NCI-H1417 (cell line): ENCODE results near the gene PUS7L.
A peak's percentile ranks its signal among the peaks of the same experiment; 100 is the strongest.
"Not testable (repeated sequence)": the region's sequence is repeated elsewhere in the genome, so short reads cannot be mapped to it uniquely, and the experiment has no call there.

Experiments used
- DNase-seq, 3 experiments: peaks; one replicate each; lab custom pipeline; 2025; lab: John Stamatoyannopoulos, UW

The PUS7L gene, protein sequence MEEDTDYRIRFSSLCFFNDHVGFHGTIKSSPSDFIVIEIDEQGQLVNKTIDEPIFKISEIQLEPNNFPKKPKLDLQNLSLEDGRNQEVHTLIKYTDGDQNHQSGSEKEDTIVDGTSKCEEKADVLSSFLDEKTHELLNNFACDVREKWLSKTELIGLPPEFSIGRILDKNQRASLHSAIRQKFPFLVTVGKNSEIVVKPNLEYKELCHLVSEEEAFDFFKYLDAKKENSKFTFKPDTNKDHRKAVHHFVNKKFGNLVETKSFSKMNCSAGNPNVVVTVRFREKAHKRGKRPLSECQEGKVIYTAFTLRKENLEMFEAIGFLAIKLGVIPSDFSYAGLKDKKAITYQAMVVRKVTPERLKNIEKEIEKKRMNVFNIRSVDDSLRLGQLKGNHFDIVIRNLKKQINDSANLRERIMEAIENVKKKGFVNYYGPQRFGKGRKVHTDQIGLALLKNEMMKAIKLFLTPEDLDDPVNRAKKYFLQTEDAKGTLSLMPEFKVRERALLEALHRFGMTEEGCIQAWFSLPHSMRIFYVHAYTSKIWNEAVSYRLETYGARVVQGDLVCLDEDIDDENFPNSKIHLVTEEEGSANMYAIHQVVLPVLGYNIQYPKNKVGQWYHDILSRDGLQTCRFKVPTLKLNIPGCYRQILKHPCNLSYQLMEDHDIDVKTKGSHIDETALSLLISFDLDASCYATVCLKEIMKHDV

DNA sequence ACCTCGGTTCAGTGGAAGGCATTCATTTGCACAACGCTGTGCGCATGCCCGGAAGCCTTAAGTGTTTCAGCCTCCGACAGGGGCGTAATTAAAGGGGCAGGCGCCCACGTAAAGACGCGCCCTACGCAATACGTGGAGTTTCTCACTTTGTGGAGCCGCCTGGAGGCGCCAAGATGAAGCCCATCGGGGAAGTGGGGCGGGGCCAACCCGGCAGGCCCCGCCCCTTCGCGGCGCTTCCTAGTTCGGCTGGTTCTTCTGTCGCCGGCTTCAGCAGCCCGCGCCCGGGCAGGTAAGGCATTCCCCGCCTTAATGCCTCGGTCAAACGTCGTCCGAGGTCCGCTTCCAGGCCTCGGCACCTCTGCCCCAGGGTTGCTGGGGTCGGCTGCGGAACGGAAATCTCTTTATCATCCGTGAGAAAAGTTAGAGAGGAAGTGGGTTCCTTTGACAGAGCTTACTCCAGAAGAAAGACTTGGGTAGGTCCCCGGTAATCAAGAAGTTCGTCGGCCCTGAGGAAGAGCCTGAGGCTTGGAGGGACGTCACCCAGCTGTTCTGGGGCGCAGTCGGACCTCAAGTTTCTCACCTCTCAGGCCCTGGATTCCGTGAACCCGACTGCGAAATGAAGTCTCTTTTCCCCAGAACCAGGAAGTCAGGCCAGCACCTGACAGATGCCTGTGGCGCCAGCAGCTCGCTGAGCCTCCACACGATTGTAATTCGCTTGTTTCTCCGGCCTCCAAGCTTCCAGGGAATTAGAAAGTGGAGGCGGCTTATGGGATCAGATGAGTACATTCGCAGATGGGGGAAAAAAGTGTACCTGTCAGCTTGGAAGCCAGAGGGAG, at the start of gene PUS7L, which contains the start of gene IRAK4:
PUS7L (minus strand) TSS at position 63 of the 836 bp plus-strand sequence. CDS start 3,545 bp downstream, outside the sequence.
IRAK4 (plus strand) TSS at position 224 of the 836 bp plus-strand sequence. CDS start 9,161 bp downstream, outside the sequence.
- DNase-seq: peak; percentile 92 to 99 (median 97)

DNA sequence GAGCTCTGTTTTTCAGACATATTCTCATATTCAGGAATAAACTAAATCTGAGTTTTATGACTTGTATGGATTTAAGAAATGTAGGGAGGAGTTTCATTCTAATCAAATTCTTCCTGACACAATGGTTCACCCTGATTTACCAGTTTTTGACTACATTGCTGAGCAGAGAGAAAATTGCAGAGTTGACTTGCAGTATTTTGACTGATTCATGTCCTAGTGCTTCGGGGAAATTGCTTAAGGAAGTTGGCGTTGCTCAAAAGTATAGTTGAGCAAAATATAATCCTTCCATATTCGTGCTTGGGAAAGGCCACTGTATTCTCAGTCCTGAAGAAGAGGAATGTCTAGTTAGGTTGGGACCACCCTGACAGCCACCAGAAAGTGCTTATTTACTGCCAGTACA, 48.8 kb upstream of the PUS7L start:
- DNase-seq: no peak

DNA sequence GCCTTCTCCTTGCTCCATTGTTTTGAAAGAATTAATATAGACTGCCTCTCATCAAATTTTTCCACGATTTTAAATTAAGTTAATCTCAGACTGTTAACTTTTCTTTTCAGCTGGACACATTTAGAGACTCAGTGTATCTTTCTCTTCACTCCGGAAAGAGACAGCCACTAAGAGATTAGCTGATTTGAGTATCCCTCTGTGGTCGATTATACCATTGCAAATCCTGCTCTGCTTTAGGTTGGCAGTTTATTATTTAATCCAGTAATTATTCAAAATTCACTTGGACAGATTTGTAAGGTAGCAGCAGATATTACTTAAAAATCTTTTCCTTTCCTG, 48.1 kb upstream of the PUS7L start:
- peak in 1 of 3 experiments; percentile 76 for DNase-seq

DNA sequence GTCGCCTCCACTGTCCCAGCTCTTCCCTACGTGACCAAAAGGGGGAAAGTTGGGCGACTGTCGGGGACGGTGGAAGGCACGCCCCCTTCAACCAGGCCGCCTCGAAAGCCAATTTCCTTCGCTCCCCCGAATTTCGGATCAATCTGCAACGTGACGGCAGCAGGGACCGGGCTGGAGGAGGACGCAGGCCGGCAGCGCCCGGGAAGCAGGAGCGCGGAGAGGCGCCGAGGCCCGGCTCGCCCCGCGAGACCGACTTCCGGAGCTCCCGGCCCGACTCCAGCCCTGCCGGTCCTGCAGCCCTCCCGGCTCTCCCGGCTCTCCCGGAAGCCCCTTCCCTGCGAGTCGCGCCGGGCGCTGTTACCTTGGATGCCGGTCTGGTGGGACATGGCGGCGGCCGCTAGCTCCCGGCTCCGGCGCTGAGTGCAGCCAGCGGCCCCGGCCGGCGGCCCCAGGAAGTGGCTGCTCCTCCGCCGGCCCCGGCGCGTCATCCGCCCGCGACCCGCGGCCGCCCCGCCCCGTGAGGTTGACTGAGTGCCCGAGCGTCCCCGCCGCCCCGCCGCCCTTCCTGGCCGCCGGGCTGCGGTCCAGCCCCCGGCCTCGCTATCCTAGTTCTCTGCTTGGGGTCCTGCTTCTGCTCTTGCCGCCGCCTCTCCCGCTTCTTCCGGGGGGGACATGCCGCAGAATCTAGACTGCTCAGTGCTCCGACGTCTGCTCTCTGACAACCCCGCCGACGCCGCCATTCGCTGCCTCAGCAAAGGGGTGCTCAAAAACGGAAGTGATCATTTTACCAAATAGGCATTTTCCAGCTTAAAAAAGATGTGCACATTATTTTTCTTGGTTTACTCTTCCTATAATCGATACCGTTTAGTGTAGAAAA, 47.5 kb upstream of the PUS7L start, which contains the start of gene TWF1:
TWF1 (minus strand) TSS at position 458 of the 877 bp plus-strand sequence; CDS start at position 386, 72 bp downstream.
- peak; percentile 83 to 92 (median 91) for DNase-seq

DNA sequence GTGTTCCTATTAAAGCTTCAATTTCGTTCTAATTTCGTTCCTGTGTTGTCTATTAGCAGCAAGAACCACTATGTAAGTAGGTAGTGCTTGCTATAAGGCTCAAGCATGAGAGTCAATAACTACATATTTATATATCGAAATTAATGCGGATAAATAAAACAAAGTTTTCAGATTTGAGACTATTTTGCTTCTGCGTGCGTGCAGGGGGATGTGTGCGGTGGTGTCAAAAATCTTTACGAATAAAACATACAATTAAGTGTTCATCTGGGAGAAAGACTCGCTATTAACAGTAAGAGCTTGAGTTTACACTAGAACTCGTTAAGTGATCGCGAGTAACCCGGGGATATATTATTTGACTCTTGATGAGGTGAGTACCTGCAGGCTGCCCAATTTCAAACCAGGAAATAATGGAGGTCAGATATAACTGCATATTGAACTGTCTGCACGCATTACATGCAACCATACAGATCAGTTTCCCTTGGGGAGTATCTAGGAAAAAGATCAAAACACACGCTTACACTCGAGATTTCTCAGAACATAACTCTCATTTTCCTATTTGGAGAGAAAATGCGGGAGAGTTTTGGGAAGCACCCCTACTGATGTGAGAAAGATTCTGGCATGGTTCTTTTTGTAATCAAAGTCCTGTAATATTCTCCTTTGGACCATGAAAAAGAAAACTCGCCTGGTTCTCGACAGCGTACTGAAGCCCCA, 46.7 kb upstream of the PUS7L start:
- DNase-seq: peak; percentile 56 to 86 (median 77)

DNA sequence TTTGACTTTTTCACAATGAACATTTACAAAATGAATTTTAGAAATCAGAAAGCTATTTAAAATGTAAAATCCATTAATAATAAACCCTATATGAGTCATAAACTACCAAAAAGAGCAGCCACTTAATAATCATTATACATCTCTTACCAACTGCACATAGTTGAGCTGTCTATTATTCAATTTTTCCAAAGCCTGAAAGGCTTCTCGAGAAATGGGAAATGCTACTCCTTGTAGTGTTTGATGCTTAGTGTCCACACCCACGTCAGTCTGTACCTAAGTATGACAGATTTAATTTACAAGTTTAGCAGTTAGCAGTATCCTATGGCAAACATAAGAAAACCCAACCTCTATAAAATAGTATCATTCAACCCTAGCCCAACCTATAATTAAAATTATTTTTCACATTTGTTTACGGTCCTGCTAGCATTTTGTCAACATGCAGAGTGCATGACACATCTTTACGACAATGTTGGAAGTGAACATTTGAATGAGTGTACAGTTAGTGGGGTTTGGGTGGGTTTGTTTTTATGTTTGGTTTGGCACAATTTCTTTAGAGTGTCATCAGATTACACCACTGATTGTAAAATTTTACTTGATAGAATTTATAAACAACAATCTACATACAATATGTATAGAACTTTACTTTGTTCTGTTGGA, 39.1 kb upstream of the PUS7L start:
- peak in 1 of 3 experiments; percentile 28 for DNase-seq

DNA sequence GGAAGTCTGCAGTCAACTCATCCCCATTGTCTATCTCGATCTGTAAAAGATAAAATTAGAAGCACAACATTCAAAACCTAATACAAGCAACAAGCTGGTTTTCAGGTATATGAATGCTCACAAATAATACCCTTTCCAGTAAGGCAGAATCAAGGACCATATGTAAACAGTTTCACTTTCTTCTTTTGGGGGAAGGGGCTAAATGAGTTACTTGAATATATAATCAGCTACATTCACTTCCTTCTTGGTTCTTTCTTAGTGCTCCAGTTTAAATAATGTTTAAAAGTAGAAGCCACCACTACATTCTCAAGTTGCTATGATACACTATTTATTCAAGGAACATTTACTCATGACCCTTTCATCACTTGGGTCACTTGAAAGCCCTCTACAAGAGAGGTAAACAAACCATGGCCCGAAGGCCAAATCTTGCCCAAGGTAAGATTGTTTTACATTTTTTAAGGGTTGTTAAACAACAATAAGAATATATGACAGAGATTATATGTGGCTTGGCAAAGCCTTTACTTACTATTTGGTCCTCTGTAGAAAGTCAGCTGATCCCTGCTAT, 37.2 kb upstream of the PUS7L start:
- peak in 2 of 3 experiments; percentile 24 to 31 for DNase-seq

DNA sequence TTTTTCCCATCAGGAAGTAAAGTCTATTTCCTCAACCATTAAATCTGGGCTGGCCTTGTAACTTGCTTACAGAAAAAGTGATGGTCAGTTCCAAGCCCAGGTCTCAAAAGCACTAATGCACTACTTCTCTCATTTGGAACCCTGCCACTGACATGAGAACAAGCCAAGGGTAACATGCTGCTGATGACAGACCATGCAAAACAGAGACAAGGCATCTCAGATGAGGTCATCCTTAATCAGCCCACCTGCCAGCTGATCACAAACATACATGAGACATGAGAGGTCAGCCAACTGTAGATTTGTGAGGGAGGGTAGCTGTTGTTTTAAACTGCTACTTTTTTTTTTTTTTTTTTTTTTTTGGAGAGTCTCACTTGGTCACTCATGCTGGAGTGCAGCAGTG, 31.4 kb upstream of the PUS7L start:
- DNase-seq: peak in 1 of 3 experiments; percentile 33

DNA sequence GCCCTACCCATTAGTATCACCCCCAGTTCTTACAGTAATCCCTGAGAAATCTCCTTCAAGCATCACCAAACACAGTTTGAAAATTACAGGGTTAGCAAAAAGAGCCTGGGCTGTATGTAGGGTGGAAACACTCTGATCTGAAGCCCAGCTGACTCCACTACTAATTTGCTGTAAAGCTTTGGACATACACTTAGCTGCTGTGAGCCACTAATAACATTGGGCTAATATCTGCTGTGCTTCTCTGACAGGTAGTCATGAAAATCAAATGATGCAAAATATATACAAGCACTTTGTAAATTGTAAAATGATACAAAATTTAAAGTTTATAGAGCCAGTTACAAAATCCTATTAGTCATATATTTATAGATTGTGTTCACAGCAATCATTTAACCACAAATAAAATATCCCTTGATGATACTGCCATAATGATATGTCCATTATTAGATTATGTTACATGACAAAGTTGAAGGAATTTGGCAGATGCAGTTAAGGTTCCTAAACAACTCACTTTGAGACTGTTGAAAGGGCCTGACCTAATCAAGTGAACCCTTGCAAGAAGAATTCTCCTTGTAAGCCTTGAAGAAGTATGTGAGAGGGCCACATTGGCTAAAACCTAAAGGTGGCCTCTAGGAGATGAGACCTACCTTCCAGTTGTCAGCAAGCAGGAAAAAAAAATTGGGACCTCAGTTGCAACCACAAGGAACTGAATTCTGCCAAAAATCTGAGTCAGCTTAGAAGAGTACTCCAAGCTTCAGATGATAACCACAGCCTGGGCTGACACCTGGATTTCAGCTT, 28.5 kb upstream of the PUS7L start:
- no peak for DNase-seq

DNA sequence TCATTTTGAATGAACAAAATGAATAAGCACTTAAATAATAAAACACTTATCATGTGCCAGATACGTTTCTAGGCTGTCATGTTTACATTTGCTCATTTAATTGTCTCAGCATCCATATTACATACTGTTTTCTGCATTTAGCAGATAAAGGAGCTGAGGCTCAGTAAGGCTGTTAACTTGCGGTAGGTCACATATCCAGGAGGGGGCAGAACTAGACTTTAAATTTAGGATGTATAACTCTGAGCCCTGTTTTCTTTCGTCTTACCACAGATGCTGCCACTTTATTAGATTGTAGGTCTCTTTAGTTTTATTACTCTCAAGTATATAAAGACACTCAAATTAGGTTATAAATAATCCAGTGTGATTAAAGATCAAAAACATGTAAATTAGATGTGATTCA, 17.9 kb upstream of the PUS7L start:
- DNase-seq: peak; percentile 7 to 69 (median 20)

DNA sequence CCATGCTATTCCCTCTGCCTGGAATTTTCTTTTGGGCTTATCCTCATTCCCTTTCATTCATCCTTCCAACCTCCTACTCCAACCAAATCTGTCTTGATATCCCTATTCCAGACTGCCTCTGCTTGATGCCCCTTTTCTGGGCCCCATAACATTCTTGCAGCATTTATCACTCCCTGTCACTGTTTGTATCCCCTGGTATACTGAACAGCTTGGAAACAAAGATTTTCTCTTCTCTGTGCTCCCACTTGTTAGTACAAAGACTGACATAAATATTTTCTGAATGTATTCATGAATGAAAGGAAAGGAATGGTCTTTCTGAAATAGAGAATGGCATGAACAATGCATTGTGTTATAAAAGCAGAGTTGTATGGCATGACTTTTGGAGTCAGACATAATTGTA, 7.7 kb upstream of the PUS7L start:
- DNase-seq: no peak

DNA sequence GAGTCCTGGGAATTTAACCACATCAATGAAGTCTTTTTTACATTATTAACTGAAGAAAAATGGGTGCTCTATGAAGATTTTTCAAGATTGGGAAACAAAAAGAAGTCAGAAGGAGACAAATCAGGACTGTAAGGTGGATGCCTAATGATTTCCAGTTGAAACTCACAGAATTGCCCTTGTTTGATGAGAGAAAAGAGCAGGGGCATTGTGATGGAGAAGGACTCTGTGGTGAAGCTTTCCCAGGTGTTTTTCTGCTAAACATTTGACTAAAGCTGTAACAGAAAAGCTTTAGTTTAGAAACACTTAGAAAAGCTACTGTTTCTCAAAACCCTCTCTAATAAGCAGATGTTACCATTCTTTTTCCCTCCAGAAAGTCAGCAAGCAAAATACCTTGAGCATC, 5.9 kb upstream of the PUS7L start:
- no peak for DNase-seq

DNA sequence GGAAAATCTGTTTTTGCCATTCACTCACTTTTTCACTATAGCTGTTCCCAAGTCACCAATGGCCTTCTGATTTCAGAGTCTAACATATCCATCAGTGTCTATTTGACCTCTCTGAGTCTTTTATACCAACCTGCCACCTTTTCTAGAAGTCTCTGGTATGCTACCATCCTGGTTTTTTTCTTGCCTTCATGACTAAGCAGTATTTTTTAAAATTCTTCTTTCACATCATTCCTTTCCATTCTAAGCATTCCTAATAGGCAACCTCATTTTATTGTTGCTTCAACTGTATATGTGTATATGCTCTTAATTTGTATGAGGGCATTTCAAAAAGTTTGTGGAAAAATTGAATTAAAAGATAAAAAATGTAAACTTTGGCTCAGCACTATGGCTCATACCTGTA, 5.2 kb upstream of the PUS7L start:
- no peak for DNase-seq

DNA sequence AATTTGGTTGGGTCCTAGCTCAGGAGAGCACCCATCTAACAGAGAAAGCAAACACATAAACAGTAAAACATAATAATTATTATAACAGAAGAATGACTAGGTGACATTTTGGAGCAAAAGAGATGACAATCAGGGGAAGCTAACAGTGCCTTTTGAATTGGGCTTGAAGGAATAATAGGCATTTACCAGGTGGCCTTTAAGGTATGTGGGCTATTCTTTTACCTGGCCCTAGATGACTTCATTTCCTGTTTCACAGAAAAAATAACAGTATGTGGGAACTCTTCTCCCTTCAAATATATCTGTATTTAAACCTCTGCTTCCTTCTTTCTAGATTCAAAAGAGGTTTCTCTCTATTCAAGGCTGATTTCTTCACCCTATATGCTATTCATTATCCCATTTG, 4.0 kb upstream of the PUS7L start:
- DNase-seq: peak in 2 of 3 experiments; percentile 4 to 55

DNA sequence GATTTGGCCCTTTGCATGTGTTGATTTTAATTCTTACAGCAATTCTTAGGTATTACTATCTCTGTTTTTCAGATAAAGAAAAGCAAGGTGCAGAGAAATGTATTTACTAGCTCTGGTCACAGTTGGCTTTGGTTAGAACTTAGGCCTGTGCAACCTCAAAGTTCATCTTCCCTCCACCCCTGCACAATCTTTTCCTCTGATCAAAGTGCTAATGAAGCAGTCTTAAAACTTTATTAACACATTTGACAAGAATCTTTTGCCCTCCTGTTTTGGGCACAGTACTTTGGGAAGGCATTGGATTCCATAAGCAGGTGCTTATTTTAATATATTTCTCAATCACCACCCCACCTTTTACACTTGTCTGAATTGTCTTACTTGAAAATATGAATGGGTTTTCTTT, 2.9 kb upstream of the PUS7L start:
- no peak for DNase-seq

DNA sequence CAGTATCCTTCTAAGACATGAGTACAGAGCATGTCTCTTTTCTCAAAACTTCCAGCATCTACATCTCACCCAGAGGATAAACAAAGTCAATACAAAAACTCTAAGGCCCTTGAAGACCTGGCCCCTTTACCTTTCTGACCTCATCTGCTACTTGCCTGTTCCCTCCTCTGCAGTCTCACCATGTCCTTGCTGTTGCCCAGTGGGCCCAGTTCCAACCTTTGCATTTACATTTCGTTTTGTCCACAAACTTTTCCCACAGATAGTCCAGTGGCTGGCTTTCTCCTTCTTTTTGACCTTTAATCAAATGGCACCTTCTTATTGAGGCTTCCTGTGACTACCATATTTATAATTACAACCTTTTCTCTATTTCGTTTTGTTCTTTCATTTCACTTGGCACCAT, 1.8 kb upstream of the PUS7L start:
- DNase-seq: no peak

DNA sequence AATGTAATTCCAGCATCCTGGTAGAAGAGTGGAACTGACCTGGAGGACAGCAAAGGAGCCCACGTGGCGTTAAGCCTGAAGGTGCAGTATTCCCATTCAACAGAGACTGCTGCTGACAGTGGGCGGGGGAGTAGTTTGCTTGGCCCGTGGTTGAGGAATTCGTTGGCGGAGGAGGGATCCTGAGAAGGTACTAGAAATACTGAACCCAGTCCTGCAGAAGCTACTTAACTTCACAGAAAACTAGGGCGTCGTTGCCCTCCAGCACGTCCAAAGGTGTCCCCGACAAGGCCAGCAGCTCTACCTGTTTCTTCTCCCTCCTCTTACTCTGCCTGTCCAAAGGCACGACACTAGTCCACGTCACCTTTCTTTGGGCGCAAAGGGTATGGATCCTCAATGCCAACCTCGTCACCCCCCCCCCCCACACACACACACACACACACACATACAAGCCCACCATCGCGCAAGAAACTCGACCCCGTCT, 303 bp downstream of the PUS7L start:
- DNase-seq: peak in 2 of 3 experiments; percentile 63 to 67

DNA sequence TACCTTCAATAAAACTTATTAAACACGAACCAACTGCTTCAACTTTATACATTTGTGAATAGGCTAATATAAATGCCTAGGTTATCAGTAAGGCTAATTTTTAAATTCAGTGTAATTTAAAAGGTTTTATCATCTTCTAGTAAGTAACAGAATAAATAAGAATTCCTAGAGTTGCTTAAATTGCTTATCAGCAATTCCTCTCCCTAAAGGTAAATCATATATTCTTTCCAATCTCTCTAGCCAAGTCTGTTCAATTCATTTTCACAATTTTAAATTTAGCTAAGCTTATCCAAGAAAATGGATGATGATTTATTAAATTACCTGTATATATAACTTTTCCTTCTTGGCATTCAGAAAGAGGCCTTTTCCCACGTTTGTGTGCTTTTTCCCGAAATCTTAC, 4.6 kb downstream of the PUS7L start:
- no peak for DNase-seq

DNA sequence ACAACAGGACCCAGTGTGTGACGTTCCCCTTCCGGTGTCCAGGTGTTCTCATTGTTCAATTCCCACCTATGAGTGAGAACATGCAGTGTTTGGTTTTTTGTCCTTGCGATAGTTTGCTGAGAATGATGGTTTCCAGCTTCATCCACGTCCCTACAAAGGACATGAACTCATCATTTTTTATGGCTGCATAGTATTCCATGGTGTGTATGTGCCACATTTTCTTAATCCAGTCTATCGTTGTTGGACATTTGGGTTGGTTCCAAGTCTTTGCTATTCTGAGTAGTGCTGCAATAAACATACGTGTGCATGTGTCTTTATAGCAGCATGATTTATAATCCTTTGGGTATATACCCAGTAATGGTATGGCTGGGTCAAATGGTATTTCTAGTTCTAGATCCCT, 7.2 kb downstream of the PUS7L start:
- not testable (repeated sequence) for DNase-seq
